K562 (cell line): ENCODE data around the gene FTO. TPM values are rescaled to one million over a fixed set of nuclear protein-coding genes. Genes with fewer than 3 reads are reported as not detected.

Source experiments
- ATAC-seq: fragments of 200-7000 bp; cut with Tn5 transposase; 3 replicates; pipeline ENCODE4 v1.9.1; 2020; ENCODE audit warnings: moderate library complexity
- BruUV-seq: library from RNA; stranded (reverse); fragments of 400-500 nt; replicated peaks from 2 replicates; lab custom pipeline; 2021; lab: Mats Ljungman, UMichigan
- CTCF ChIA-PET: fragments of 300-600 bp; formaldehyde crosslinking; extraction: SDS; loops from one replicate; lab custom pipeline; 2021; ENCODE audit warnings: low intra/inter-chr PET ratio; lab: Yijun Ruan, JAX
- POLR2A ChIA-PET: fragments of 300-600, 350-650 bp; sonication (Branson Sonifier 250); formaldehyde crosslinking; extraction: SDS; loops from one replicate; lab custom pipeline; 2021; ENCODE audit warnings: antibody characterized with exemption, inconsistent platforms; lab: Yijun Ruan, JAX
- DNase-seq, 4 experiments: peaks; one replicate each; pipeline versions ENCODE4 v3.0.0 to v3.0.0-alpha.2; 2011 to 2018; ENCODE audit warnings: low spot score in 3 of 4, mixed read lengths in 3 of 4; ENCODE audit errors: extremely low read depth in 1 of 4
- FAIRE-seq: peaks from 2 replicates; lab custom pipeline; 2011; peaks lifted over from hg19 to GRCh38; lab: Jason Lieb, UNC
- H2AFZ ChIP-seq: 2 replicates; pipeline ENCODE4 v1.6.0; 2011; ENCODE audit warnings: low read depth, low read length, control low read depth, inconsistent platforms
- H3K27ac ChIP-seq: fragments of 200-600 bp; 3 replicates; pipeline ENCODE4 v1.8.0; 2011; ENCODE audit warnings: low read depth, mild to moderate bottlenecking, control low read depth, inconsistent platforms, low read length, moderate library complexity, mixed read lengths; ENCODE audit errors: extremely low read depth
- H3K27me3 ChIP-seq, 2 experiments: fragments of 300-600 bp in 1 of 2; 2 replicates in 1 of 2; 3 replicates in 1 of 2; pipeline versions ENCODE4 v1.6.0 to v1.8.0; 2011; ENCODE audit warnings: inconsistent platforms in 2 of 2, low read length in 2 of 2, mild to moderate bottlenecking in 1 of 2, mixed read lengths in 1 of 2, moderate library complexity in 1 of 2; ENCODE audit not compliant: control insufficient read depth in 2 of 2, insufficient read depth in 2 of 2
- H3K36me3 ChIP-seq: fragments of 300-600 bp; 3 replicates; pipeline ENCODE4 v1.8.0; 2011; ENCODE audit warnings: mild to moderate bottlenecking, low read length, inconsistent platforms; ENCODE audit not compliant: control insufficient read depth, insufficient read depth
- H3K4me1 ChIP-seq, 2 experiments: fragments of 200-600 bp in 1 of 2; replicated peaks in 1 of 2; 2 replicates in 1 of 2; 3 replicates in 1 of 2; pipeline versions ENCODE4 v1.5.1 to v1.8.0; 2011; ENCODE audit warnings: inconsistent platforms in 2 of 2, low read length in 2 of 2, mild to moderate bottlenecking in 1 of 2, mixed read lengths in 1 of 2, moderate library complexity in 1 of 2; ENCODE audit not compliant: control insufficient read depth in 2 of 2, insufficient read depth in 2 of 2
- H3K4me2 ChIP-seq: 2 replicates; pipeline ENCODE4 v1.6.1; 2011; ENCODE audit warnings: low read length, control low read depth, inconsistent platforms, mixed read lengths; ENCODE audit not compliant: insufficient read depth
- H3K4me3 ChIP-seq: fragments of 200-600 bp; sonication (generic), shearing (Covaris generic); 2 replicates; pipeline ENCODE4 v1.5.1; 2016; ENCODE audit warnings: control low read depth, inconsistent platforms
- H3K79me2 ChIP-seq: fragments of 200-600 bp; 3 replicates; pipeline ENCODE4 v1.8.0; 2011; ENCODE audit warnings: low read length, inconsistent platforms; ENCODE audit not compliant: control insufficient read depth, insufficient read depth
- H3K9ac ChIP-seq, 2 experiments: 2 replicates each; pipeline versions ENCODE4 v1.6.0 to v1.6.1; 2011; ENCODE audit warnings: low read depth in 2 of 2, low read length in 2 of 2, control low read depth in 1 of 2, inconsistent platforms in 1 of 2, mild to moderate bottlenecking in 1 of 2, mixed read lengths in 1 of 2; ENCODE audit not compliant: insufficient read depth in 1 of 2
- H3K9me1 ChIP-seq: one replicate; pipeline ENCODE4 v1.6.0; 2011; ENCODE audit warnings: inconsistent platforms, mild to moderate bottlenecking, low read length, moderate library complexity; ENCODE audit not compliant: control insufficient read depth, insufficient read depth
- H3K9me3 ChIP-seq: replicated peaks from 2 replicates; pipeline ENCODE4 v1.5.1; 2011; ENCODE audit warnings: low read depth, low read length, inconsistent platforms; ENCODE audit not compliant: control insufficient read depth, insufficient read depth
- H4K20me1 ChIP-seq: replicated peaks from 2 replicates; pipeline ENCODE4 v1.6.1; 2011; ENCODE audit warnings: low read length, inconsistent platforms, mixed read lengths; ENCODE audit not compliant: control insufficient read depth, insufficient read depth
- CBFA2T3 ChIP-seq: fragments of 450-650 bp; IDR thresholded peaks from 2 replicates; pipeline ENCODE4 v1.6.1; 2017
- CBX5 ChIP-seq: IDR thresholded peaks from 2 replicates; pipeline ENCODE4 v1.6.1; 2014; ENCODE audit warnings: low read depth, borderline replicate concordance
- CHD2 ChIP-seq: IDR thresholded peaks from 2 replicates; pipeline ENCODE4 v1.6.1; 2011; ENCODE audit warnings: low read depth, low read length
- CUX1 ChIP-seq: fragments of 200-800 bp; sonication (Bioruptor generic); IDR thresholded peaks from 2 replicates; pipeline ENCODE4 v1.6.1; 2016; ENCODE audit warnings: missing genetic modification characterization, missing compliant biosample characterization
- HINFP ChIP-seq: fragments of 450-650 bp; conservative IDR thresholded peaks from 2 replicates; pipeline ENCODE4 v1.6.1; 2016; ENCODE audit warnings: missing genetic modification characterization, low read depth, mild to moderate bottlenecking, control low read depth, missing compliant biosample characterization
- MCM2 ChIP-seq: fragments of 450-650 bp; IDR thresholded peaks from 2 replicates; pipeline ENCODE4 v1.6.1; 2017; ENCODE audit warnings: low read depth, mild to moderate bottlenecking
- MCM5 ChIP-seq: fragments of 450-650 bp; IDR thresholded peaks from 2 replicates; pipeline ENCODE4 v1.6.1; 2016; ENCODE audit warnings: low read depth
- NFIC ChIP-seq: fragments of 450-650 bp; IDR thresholded peaks from 2 replicates; pipeline ENCODE4 v1.6.1; 2017; ENCODE audit warnings: mild to moderate bottlenecking, inconsistent platforms
- PRMT5 ChIP-seq: sonication (generic); formaldehyde crosslinking; IDR thresholded peaks from 2 replicates; pipeline ENCODE4 v1.5.0; 2020; ENCODE audit warnings: missing genetic modification reagents
- TCFL5 ChIP-seq: fragments of 250-450 bp; sonication (Bioruptor Pico); conservative IDR thresholded peaks from 2 replicates; pipeline ENCODE4 v1.6.1; 2021; ENCODE audit warnings: mild to moderate bottlenecking, moderate library complexity, matching md5 sums
- USF2 ChIP-seq: sonication (generic); formaldehyde crosslinking; IDR thresholded peaks from 2 replicates; pipeline ENCODE4 v1.5.0; 2020; ENCODE audit warnings: missing genetic modification reagents
- ZBTB1 ChIP-seq: sonication (generic); formaldehyde crosslinking; IDR thresholded peaks from 2 replicates; pipeline ENCODE4 v1.8.1; 2023; ENCODE audit warnings: missing genetic modification reagents, low read depth, mild to moderate bottlenecking, borderline replicate concordance
- ZC3H8 ChIP-seq: fragments of 450-650 bp; IDR thresholded peaks from 2 replicates; pipeline ENCODE4 v1.6.1; 2017
- ZFX ChIP-seq: sonication (generic); formaldehyde crosslinking; IDR thresholded peaks from 2 replicates; pipeline ENCODE4 v1.8.0; 2022; ENCODE audit warnings: mild to moderate bottlenecking, missing genetic modification reagents, moderate library complexity
- ZNF140 ChIP-seq: fragments of 250-450 bp; sonication (Bioruptor Pico); IDR thresholded peaks from 2 replicates; pipeline ENCODE4 v1.8.0; 2021; ENCODE audit warnings: moderate library complexity, mild to moderate bottlenecking, inconsistent platforms
- WGBS: fragments of 100-300 bp; shearing (Covaris generic); methylation state at CpG from one replicate; pipeline ENCODE4 v1.1.6; 2016; ENCODE audit warnings: low coverage, mixed read lengths; ENCODE audit not compliant: insufficient coverage; ENCODE audit errors: missing lambda C conversion rate; 5-methylcytosine and 5-hydroxymethylcytosine counted together
- in situ Hi-C: fragments of 300-500 bp; cut with MboI; formaldehyde crosslinking; loops from 4 replicates; pipeline ENCODE4 v1.15.0; 2018; ENCODE audit warnings: inconsistent platforms, mixed read lengths
- intact Hi-C: fragments of 100-400 bp; cut with micrococcal nuclease; formaldehyde crosslinking; loops from 2 replicates; pipeline ENCODE4 v1.14.2; 2022
- polyA plus RNA-seq, 8 experiments: library from polyadenylated mRNA; depleted of rRNA in 4 of 8; stranded (reverse) in 5 of 8; unstranded in 3 of 8; fragments of >200 nt; fragmentation: Nextera tagmentation in 2 of 8; fragmentation: Illumina TruSeq in 1 of 8; extraction: Ambion mirVana in 2 of 8; extraction: Trizol in 1 of 8; gene quantifications; 2 replicates each; pipeline versions ENCODE4 v1.2.1 to v1.2.3, GENCODE V29; 2011 to 2014; ENCODE audit warnings: inconsistent platforms in 1 of 8, missing spikeins in 1 of 8
- total RNA-seq, 7 experiments: library from RNA; depleted of rRNA in 6 of 7; stranded (reverse); fragments of >200 nt in 6 of 7; fragmentation: Illumina TruSeq in 2 of 7; extraction: Trizol in 2 of 7; gene quantifications; 2 replicates each; pipeline versions ENCODE4 v1.2.1 to v1.2.3, GENCODE V29; 2011 to 2021; ENCODE audit warnings: low replicate concordance in 1 of 7

FTO gene
- total and polyA plus RNA-seq, 9 of the 15 experiments (the other 6 are each of a cell fraction or from before 2014, with no cell fraction given), result 11.3 to 27.7 (median 25.5) TPM

GRCh38 chr16:54175552-54176375 lies 471.8 kb downstream of the FTO start:
- FAIRE-seq, result no peak
- POLR2A ChIA-PET, result interaction anchor here (1.3 kb wide), 1 partner anchor 29 kb away, joined by 5 read pairs; no protein-coding TSS in a partner anchor
- TF ChIP-seq TCFL5, result no peak
- TF ChIP-seq PRMT5 (CRISPR knock-in tag), result no peak
- TF ChIP-seq HINFP (tag), result no peak
- no peak for TF ChIP-seq ZNF140 (CRISPR knock-in tag)
- no peak for TF ChIP-seq CBFA2T3
- no peak for TF ChIP-seq ZC3H8
- TF ChIP-seq CHD2, result no peak
- no peak for TF ChIP-seq USF2 (CRISPR knock-in tag)
- no peak for TF ChIP-seq NFIC
- no peak for TF ChIP-seq CUX1 (CRISPR knock-in tag)
- TF ChIP-seq MCM2, result no peak
- TF ChIP-seq CBX5, result no peak
- no peak for TF ChIP-seq MCM5
- TF ChIP-seq ZBTB1, result no peak
- no peak for TF ChIP-seq ZFX (CRISPR knock-in tag)

More at GRCh38 chr16:54175552-54176375, 471.8 kb downstream of the FTO start:
- Histone ChIP-seq H2AFZ (no peak overlapping the region), H3K4me3 (no peak overlapping the region), H3K9me1 (no peaks in the 10 kb centered on the region), H3K27ac (no peak overlapping the region), H3K79me2 (no peaks in the 10 kb centered on the region), H3K4me2 (no peak overlapping the region), H4K20me1 (no peaks in the 10 kb centered on the region), H3K36me3 (no peaks in the 10 kb centered on the region), H3K27me3 (peaks cover 36 to 54% of the 10 kb centered on the region in 2 experiments), H3K9ac (no peak overlapping the region), H3K9me3 (no peaks in the 10 kb centered on the region), H3K4me1 (no peaks in the 10 kb centered on the region; a peak in 1 of 5 replicates)
- BruUV-seq, result no TSS peak
- intact Hi-C loops (no loop called here), in situ Hi-C loops (no loop called here)
- no peak for ATAC-seq
- CTCF ChIA-PET, result no interaction called here
- no peak for DNase-seq
- WGBS, result 5% methylated on average over 18 of the region's 19 CpGs
